Measurements from ENCODE around the gene ASB1.

ASB1 gene

DNA sequence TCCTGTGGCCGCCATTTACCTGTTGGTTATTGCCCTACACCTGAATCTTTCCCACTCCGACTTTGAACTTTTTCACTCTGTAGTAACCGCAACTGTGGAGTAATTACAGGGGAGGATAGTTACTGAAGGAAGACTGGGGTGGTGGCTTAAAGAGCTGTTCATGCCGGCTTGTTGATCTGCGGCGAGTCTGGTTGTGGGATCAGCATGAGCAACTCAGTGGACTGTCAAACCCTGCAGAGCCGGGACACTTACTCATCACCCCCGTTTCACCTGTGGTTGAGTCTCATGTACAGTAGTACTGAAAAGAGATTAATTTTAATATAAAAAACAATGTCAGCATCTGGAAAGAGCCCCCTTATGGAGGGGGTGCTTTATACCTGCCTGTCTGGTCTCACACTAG, 2.1 kb downstream of the ASB1 start:
- Histone ChIP-seq H3K79me2 (ENCODE audit: low read length) (peaks cover 59% of the 10 kb centered on the region), H3K36me3 (replicated peaks; ENCODE audit: insufficient read depth, low read length) (no peaks in the 10 kb centered on the region), H3K4me2 (ENCODE audit: low read depth, low read length) (no peak overlapping the region), H3K4me1 (ENCODE audit: low read length) (0 out of 2 replicates have a peak, but pooled peaks cover 4% of the 10 kb centered on the region), H4K20me1 (ENCODE audit: insufficient read depth, low read length) (no peaks in the 10 kb centered on the region), H3K4me3 (ENCODE audit: low read length) (no peak overlapping the region), H3K27me3 (replicated peaks; ENCODE audit: insufficient read depth, low read length) (no peaks in the 10 kb centered on the region), H2AFZ (ENCODE audit: low read length) (no peak overlapping the region), H3K9me3 (replicated peaks; ENCODE audit: insufficient read depth, low read length) (no peaks in the 10 kb centered on the region), H3K9ac (ENCODE audit: low read length) (no peak overlapping the region), H3K9me2 (replicated peaks; ENCODE audit: insufficient read depth, low read length) (no peaks in the 10 kb centered on the region), H3K27ac (ENCODE audit: low read length) (no peak overlapping the region), H3F3A (ENCODE audit: insufficient read depth, low read length) (no peaks in the 10 kb centered on the region; the same call in 1 of the 2 replicates)
- DNase-seq, result no peak
- no peak for TF ChIP-seq CTCF (IDR thresholded peaks at IDR 0.05; ENCODE audit: low read length)
- TF ChIP-seq EZH2 (optimal IDR thresholded peaks at IDR 0.05; ENCODE audit: low read depth, low read length), result no peak
- no peak for TF ChIP-seq EZH2phosphoT487 (IDR thresholded peaks at IDR 0.05; ENCODE audit: low read length)

GRCh38 chr2:238430781-238431180, 4.1 kb downstream of the ASB1 start:
- no peaks in the 10 kb centered on the region for H3K9me3 ChIP-seq (replicated peaks; ENCODE audit: insufficient read depth, low read length)
- no peaks in the 10 kb centered on the region; the same call in 1 of the 2 replicates for H3F3A ChIP-seq (ENCODE audit: insufficient read depth, low read length)
- no peak overlapping the region for H3K9ac ChIP-seq (ENCODE audit: low read length)
- H3K27me3 ChIP-seq (replicated peaks; ENCODE audit: insufficient read depth, low read length), result no peaks in the 10 kb centered on the region
- H3K9me2 ChIP-seq (replicated peaks; ENCODE audit: insufficient read depth, low read length), result no peaks in the 10 kb centered on the region
- no peaks in the 10 kb centered on the region for H4K20me1 ChIP-seq (ENCODE audit: insufficient read depth, low read length)
- H3K4me1 ChIP-seq (ENCODE audit: low read length), result 0 out of 2 replicates have a peak, but pooled peaks cover 4% of the 10 kb centered on the region
- H3K36me3 ChIP-seq (replicated peaks; ENCODE audit: insufficient read depth, low read length), result no peaks in the 10 kb centered on the region; the same call in 1 of the 2 replicates
- H3K4me3 ChIP-seq (ENCODE audit: low read length), result no peak overlapping the region
- TF ChIP-seq CTCF (IDR thresholded peaks at IDR 0.05; ENCODE audit: low read length), result no peak
- TF ChIP-seq EZH2 (optimal IDR thresholded peaks at IDR 0.05; ENCODE audit: low read depth, low read length), result no peak
- no peak for TF ChIP-seq EZH2phosphoT487 (IDR thresholded peaks at IDR 0.05; ENCODE audit: low read length)
- no peak overlapping the region for H2AFZ ChIP-seq (ENCODE audit: low read length)
- no peak overlapping the region for H3K27ac ChIP-seq (ENCODE audit: low read length)
- H3K4me2 ChIP-seq (ENCODE audit: low read depth, low read length), result no peak overlapping the region
- DNase-seq, result no peak
- peaks cover 59% of the 10 kb centered on the region for H3K79me2 ChIP-seq (ENCODE audit: low read length)

DNA sequence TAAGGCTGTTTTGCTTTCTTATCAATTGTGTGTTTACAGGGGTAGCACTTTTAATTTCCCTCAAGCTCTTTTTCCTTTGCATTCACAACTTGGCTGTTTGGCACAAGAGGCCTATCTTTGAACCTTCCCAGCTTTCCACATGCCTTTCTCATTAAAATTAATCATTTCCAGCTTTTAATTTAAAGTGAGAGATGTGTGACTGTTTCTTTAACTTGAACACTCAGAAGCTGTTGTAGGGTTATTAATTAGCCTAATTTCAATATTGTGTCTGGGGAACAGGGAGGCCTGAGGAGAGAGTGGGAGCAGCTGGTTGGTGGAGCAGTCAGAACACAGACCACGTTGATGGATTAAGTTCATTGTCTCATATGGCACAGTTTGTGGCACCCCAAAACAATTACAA, 4.7 kb downstream of the ASB1 start:
- H3K9me2 ChIP-seq (replicated peaks; ENCODE audit: insufficient read depth, low read length), result no peaks in the 10 kb centered on the region
- DNase-seq, result no peak
- H3K79me2 ChIP-seq (ENCODE audit: low read length), result peaks cover 59% of the 10 kb centered on the region
- no peaks in the 10 kb centered on the region for H3K4me1 ChIP-seq (ENCODE audit: low read length)
- no peak overlapping the region for H2AFZ ChIP-seq (ENCODE audit: low read length)
- no peak overlapping the region for H3K4me2 ChIP-seq (ENCODE audit: low read depth, low read length)
- H3K9me3 ChIP-seq (replicated peaks; ENCODE audit: insufficient read depth, low read length), result no peaks in the 10 kb centered on the region
- H3K27ac ChIP-seq (ENCODE audit: low read length), result no peak overlapping the region
- H3K4me3 ChIP-seq (ENCODE audit: low read length), result no peak overlapping the region
- H3K36me3 ChIP-seq (replicated peaks; ENCODE audit: insufficient read depth, low read length), result no peaks in the 10 kb centered on the region; the same call in 1 of the 2 replicates
- no peaks in the 10 kb centered on the region for H3K27me3 ChIP-seq (replicated peaks; ENCODE audit: insufficient read depth, low read length)
- H4K20me1 ChIP-seq (ENCODE audit: insufficient read depth, low read length), result no peaks in the 10 kb centered on the region
- no peak overlapping the region for H3K9ac ChIP-seq (ENCODE audit: low read length)
- no peak for TF ChIP-seq CTCF (IDR thresholded peaks at IDR 0.05; ENCODE audit: low read length)
- TF ChIP-seq EZH2phosphoT487 (IDR thresholded peaks at IDR 0.05; ENCODE audit: low read length), result no peak
- TF ChIP-seq EZH2 (optimal IDR thresholded peaks at IDR 0.05; ENCODE audit: low read depth, low read length), result no peak
- no peaks in the 10 kb centered on the region; the same call in 1 of the 2 replicates for H3F3A ChIP-seq (ENCODE audit: insufficient read depth, low read length)

Measured in MM.1S (cell line).